SJCRH30 (cell line): ENCODE data around the gene LGALS9C. TPM values are rescaled to one million over a fixed set of nuclear protein-coding genes. Genes with fewer than 3 reads are reported as not detected.
"Not testable (repeated sequence)": the region's sequence is repeated elsewhere in the genome, so short reads cannot be mapped to it uniquely, and the experiment has no call there.

Source experiments
- DNase-seq, 2 experiments: peaks; one replicate each; pipeline ENCODE4 v3.0.0-alpha.2; 2015 to 2020
- H3K27ac ChIP-seq: fragments of 250-450 bp; sonication (Bioruptor Pico); 2 replicates; pipeline ENCODE4 v1.5.1; 2020; ENCODE audit warnings: mild to moderate bottlenecking, moderate library complexity
- H3K27me3 ChIP-seq: fragments of 250-450 bp; sonication (Bioruptor Pico); 2 replicates; pipeline ENCODE4 v1.5.1; 2020; ENCODE audit warnings: mild to moderate bottlenecking, moderate library complexity
- H3K36me3 ChIP-seq: fragments of 250-450 bp; sonication (Bioruptor Pico); 2 replicates; pipeline ENCODE4 v1.5.1; 2020; ENCODE audit warnings: mild to moderate bottlenecking, moderate library complexity
- H3K4me1 ChIP-seq: fragments of 250-450 bp; sonication (Bioruptor Pico); 2 replicates; pipeline ENCODE4 v1.5.1; 2020; ENCODE audit warnings: mild to moderate bottlenecking, moderate library complexity
- H3K4me3 ChIP-seq: fragments of 250-450 bp; sonication (Bioruptor Pico); 2 replicates; pipeline ENCODE4 v1.5.1; 2020; ENCODE audit warnings: mild to moderate bottlenecking, moderate library complexity
- H3K9me3 ChIP-seq: fragments of 250-450 bp; sonication (Bioruptor Pico); replicated peaks from 2 replicates; pipeline ENCODE4 v1.5.1; 2020; ENCODE audit warnings: mild to moderate bottlenecking, moderate library complexity
- total RNA-seq: library from RNA; depleted of rRNA; stranded (reverse); fragments of >200 nt; shearing (Covaris generic); gene quantifications from 2 replicates; pipeline ENCODE4 v1.2.3, GENCODE V29; 2014

LGALS9C gene
- total RNA-seq, 1 experiment from 2014 or later, result not detected

DNA sequence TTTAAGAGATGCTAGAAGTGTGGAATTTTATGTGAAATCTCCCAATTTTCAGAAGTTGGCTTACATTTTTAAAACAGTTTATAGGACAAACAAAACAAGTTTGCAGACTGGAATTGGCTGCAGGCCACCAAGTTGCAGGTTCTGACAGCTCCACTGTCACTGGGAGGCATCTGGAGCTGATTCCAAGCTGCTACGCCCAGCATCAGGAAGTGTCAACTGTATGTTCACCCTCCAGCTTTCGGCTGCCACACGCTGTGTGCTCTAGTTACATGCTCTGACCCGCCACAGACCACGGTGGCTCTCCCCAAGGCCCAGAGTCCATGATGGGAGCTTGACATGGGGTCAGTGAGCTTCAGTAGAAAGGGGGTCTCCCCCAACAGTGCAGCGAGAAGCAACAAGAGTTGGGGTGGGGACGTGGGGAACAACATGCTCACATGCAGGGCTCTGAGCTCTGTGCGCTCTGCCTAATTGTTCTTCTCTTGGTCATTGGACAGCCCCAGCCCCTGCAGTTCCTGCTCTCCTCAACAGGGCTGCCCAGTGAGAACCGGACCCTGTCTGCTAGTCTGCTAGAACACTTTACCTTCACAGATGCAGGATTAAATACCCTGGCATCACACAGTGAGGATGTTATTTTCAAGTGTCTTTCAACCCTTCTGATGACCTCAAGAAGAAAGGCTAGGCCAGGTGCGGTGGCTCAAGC, 8.0 kb upstream of the LGALS9C start:
- H3K4me1 ChIP-seq, H3K4me3 ChIP-seq, H3K36me3 ChIP-seq, H3K9me3 ChIP-seq, H3K27ac ChIP-seq, DNase-seq, H3K27me3 ChIP-seq: not testable (repeated sequence)

DNA sequence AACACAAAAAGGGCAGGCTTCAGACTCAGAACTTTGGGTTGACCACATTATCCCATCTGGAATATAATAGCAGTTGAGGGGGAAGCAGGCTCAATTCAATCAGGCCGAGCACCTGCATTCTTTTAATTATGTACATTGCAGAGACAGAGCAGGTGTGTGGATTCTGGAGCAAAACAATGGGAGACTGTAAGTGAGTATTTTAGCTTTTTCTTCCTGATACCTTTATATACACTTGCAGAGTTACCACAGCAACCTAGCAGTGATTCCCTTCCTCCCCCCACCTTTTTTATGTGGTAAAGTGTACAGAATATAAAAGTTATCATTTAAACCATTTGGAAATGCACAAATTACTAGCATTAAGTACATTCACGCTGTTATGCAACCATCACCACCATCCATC, 6.8 kb upstream of the LGALS9C start:
- not testable (repeated sequence) for H3K27me3 ChIP-seq, H3K36me3 ChIP-seq, H3K4me1 ChIP-seq, H3K4me3 ChIP-seq, H3K9me3 ChIP-seq, DNase-seq, H3K27ac ChIP-seq

DNA sequence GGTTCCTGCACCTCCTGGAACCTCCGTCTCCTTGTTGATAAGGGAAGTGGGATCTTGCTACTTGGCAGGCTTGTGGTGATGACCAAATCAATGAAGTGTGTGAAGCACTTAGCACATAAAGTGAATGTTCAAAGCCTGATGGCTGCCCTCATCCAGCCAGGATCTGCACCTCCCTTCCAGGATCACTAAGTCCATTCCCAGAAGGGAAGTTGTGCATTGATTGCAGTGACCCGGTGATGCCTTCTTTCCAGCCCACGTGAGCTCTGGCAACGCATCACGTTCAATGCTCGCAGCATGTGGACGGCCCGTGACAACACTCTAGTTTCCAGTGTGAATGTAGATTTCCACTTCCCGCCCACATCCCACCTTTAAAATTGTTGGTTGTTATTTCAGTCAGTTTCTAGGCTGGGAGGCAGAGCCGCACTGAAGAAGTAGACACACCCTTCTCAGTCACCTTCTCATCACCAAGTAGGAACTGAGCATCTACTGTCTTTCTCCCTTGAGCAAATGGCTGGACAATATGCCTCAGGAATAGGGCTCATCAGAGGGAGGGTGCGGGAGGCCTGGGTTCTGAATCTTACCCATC, 6.2 kb upstream of the LGALS9C start:
- not testable (repeated sequence) for H3K36me3 ChIP-seq, H3K27me3 ChIP-seq, H3K27ac ChIP-seq, H3K4me3 ChIP-seq, DNase-seq, H3K4me1 ChIP-seq, H3K9me3 ChIP-seq

DNA sequence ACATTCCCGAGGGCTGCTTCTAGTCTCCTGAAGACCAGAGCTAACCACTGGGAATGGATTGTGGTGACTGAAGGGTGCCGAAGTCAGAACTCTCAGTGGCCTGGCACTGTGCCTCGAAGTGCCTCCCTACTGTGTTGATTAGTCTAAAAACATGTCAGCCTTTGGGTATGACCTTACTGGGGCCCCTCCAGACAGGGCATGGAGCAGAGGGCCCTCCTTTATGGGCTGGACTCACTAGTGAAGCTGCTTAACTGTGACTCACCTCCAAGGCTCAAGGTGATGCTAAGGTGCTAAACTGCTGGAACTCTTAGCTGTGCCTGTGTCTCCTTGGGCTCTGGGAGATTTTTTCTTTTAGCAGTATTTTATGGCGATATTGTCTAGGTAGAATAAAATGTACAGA, 2.6 kb upstream of the LGALS9C start:
- H3K4me1 ChIP-seq, DNase-seq, H3K27me3 ChIP-seq, H3K4me3 ChIP-seq, H3K36me3 ChIP-seq, H3K9me3 ChIP-seq, H3K27ac ChIP-seq: not testable (repeated sequence)

DNA sequence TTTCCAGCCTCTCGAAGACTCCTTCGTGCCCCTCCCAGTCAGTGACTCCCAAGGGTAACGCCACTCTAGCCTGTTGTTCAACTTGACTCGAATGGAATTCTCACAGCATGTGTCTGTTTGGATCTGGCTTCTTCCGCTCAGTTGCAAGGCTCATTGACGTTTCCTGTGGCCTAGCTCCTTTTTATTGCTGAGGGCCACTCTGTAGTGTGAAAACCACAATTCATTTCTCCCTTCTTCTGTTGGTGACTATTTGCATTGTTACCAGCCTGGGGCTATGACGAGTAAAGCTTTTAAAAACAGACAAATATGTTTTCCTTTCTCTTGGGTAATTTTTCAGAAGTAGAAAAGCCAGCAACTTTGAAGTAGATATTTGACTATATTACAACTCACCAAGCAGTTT, 1.8 kb upstream of the LGALS9C start:
- DNase-seq, result not testable (repeated sequence)

DNA sequence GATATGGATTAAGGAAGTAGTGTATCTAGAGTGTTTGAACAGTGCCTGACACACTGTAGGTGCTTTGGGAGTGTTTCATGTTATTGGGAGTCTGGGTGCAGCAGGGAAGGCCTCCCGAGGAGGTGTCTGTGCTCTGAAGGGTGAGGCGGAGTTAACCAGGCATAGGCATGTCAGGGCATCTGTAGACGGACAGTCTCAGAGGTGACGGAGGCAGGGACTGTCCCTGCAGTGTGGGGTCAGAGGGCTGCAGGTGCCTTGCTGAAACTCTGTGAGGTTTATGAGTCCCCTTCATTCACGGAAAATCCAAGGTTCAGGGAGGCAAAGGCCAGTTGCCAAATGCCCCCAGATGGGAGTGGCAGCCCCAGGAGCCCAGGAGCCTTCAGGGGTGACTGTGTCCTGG, 778 bp downstream of the LGALS9C start:
- H3K4me3 ChIP-seq, H3K4me1 ChIP-seq, H3K36me3 ChIP-seq, DNase-seq, H3K27me3 ChIP-seq, H3K27ac ChIP-seq, H3K9me3 ChIP-seq: not testable (repeated sequence)

More for the DNA sequence above, 1.8 kb upstream of the LGALS9C start:
- H3K4me1 ChIP-seq, H3K9me3 ChIP-seq, H3K4me3 ChIP-seq, H3K27me3 ChIP-seq, H3K36me3 ChIP-seq, H3K27ac ChIP-seq: not testable (repeated sequence)

DNA sequence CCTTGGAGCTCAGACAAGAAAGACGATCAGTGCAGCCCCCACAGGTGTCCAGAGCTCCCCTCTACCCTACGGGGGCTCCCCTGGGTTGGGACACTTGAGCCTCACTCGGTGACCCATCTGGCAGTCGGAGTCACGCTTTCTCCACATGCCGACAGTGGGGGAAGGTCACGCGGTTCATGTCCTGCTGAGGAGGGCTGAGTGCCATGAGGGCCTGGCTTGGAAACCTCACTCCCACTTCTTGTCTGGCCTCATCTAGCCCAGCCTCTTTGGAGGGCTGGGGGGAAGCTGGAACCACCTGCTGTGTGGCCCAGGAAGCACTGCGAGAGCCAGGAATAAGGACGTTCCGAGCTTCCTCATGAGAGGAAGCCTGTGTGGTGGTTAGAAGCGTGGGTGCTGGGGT, 1.8 kb downstream of the LGALS9C start:
- not testable (repeated sequence) for H3K27ac ChIP-seq, H3K27me3 ChIP-seq, H3K4me3 ChIP-seq, H3K9me3 ChIP-seq, H3K36me3 ChIP-seq, H3K4me1 ChIP-seq, DNase-seq

DNA sequence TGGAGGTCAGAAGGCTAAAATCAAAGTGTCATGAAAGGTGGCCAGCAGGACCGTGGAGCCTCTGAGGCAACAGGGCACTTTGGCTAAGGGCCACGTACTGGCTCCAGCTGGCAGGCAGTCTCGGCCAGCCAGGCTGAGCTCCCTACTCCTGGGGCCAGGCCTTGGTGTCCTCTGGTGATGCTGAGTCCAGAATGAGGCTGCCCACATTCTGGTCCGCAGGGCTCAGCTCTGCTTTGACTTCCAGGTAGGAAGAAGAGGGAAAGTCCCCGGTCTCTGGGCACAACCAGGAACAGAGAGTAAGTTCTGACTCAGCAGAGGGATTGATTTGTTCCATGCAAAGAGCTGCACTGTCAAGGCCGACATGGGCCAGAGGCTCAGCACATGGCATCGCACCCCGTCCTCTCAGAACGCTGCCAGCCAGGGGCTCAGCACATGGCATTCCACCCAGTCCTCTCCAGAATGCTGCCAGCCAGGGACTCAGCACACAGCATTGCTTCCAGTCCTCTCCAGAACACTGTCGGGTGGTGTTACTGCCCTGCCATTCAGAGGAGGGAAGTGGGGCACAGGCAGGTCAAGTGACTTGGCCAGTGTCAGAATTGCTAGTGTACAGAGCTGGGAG, 2.5 kb downstream of the LGALS9C start:
- H3K4me3 ChIP-seq, H3K27me3 ChIP-seq, H3K4me1 ChIP-seq, H3K27ac ChIP-seq, H3K9me3 ChIP-seq, DNase-seq, H3K36me3 ChIP-seq: not testable (repeated sequence)

DNA sequence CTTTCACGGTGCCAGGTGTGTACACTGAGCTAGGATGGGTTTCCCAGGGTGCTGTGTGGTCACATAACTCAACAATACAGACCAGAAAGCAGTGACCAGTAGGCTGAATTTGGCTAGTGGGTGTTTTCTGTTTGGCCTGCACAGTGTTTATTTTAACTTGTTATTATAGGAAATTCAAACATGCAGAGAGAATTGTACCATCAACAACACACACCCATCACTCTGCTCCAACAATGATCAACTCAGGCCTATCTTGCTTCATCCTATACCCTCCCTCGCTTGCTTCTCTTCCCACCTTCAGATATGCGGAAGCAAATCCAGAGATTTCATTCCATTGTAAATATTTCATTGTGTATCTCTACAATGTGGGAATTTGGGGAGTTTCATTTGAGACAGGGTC, 5.2 kb downstream of the LGALS9C start:
- DNase-seq, H3K27me3 ChIP-seq, H3K4me3 ChIP-seq, H3K27ac ChIP-seq, H3K9me3 ChIP-seq, H3K4me1 ChIP-seq, H3K36me3 ChIP-seq: not testable (repeated sequence)

DNA sequence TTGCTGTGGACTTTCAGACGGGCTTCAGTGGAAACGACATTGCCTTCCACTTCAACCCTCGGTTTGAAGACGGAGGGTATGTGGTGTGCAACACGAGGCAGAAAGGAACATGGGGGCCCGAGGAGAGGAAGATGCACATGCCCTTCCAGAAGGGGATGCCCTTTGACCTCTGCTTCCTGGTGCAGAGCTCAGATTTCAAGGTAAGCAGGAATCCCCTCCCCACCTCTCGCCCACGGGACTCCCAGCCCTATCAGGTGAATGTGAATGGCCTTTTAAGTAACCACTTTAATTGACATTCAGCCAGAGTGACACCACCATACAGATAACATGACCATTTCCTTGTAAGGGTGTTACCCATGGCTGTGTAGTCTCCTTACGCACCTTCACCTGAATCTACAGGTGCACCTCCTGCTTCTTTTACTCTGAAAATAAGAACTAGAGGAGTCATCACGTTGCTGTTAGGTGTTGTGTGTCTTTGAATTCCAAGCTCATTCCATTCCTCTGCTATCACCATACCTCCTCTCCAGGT, 9.4 kb downstream of the LGALS9C start:
- not testable (repeated sequence) for H3K27me3 ChIP-seq, H3K27ac ChIP-seq, H3K36me3 ChIP-seq, H3K4me3 ChIP-seq, DNase-seq, H3K4me1 ChIP-seq, H3K9me3 ChIP-seq

DNA sequence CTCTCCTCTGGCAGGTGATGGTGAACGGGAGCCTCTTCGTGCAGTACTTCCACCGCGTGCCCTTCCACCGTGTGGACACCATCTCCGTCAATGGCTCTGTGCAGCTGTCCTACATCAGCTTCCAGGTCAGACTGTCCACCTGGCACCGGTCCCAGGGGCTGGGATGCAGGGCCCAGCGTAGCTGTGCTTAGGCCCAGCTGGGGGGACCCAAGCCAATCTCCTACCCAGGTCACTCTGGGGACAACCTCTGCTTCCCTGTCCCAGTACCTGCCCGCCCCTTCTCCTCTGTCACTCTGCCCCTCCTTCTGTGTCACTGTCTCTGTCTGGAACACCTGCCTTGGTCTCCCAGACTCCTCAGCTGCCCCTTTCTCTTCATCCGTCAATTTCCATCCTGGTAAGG, 11.0 kb downstream of the LGALS9C start:
- H3K9me3 ChIP-seq, H3K27ac ChIP-seq, H3K27me3 ChIP-seq, H3K4me3 ChIP-seq, H3K36me3 ChIP-seq, DNase-seq, H3K4me1 ChIP-seq: not testable (repeated sequence)

DNA sequence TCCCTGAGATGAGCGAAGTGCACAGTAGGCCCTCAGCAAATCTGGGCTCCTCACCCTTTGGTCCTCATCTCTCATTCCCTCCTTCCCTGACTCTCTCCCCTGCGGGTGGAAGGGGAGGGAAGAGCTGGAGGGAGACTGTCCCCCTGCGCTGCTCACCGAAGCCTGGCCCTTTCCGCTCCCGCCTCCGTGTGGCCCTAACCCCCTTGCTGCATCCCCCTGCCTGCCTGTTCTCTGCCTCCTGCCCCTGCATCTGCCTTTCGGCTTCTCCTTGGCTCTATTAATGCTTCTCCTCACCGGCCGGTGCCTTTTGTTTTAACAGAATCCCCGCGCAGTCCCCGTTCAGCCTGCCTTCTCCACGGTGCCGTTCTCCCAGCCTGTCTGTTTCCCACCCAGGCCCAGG, 12.0 kb downstream of the LGALS9C start:
- H3K27ac ChIP-seq, H3K36me3 ChIP-seq, H3K27me3 ChIP-seq, H3K9me3 ChIP-seq, H3K4me3 ChIP-seq, DNase-seq, H3K4me1 ChIP-seq: not testable (repeated sequence)

DNA sequence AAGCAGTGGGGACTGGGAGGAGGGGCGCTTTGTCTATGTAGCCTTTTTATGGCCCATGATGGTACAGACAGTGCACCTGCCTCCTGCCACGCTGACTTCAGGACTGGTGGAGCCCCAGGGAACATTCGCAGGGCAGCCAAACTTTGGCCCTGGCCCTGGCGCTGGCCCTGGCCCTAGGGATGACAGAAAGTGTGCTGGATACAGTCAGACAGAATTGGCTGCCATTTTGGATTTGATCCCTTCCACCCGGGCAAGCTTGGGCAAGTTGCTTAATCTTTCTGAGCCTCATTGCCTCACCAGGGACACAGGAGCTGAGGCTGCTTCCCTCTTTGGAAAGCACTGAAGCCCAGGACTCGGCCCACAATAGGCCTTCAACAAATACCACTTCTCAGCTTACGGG, 13.4 kb downstream of the LGALS9C start:
- not testable (repeated sequence) for H3K9me3 ChIP-seq, DNase-seq, H3K27me3 ChIP-seq, H3K4me3 ChIP-seq, H3K4me1 ChIP-seq, H3K27ac ChIP-seq, H3K36me3 ChIP-seq

DNA sequence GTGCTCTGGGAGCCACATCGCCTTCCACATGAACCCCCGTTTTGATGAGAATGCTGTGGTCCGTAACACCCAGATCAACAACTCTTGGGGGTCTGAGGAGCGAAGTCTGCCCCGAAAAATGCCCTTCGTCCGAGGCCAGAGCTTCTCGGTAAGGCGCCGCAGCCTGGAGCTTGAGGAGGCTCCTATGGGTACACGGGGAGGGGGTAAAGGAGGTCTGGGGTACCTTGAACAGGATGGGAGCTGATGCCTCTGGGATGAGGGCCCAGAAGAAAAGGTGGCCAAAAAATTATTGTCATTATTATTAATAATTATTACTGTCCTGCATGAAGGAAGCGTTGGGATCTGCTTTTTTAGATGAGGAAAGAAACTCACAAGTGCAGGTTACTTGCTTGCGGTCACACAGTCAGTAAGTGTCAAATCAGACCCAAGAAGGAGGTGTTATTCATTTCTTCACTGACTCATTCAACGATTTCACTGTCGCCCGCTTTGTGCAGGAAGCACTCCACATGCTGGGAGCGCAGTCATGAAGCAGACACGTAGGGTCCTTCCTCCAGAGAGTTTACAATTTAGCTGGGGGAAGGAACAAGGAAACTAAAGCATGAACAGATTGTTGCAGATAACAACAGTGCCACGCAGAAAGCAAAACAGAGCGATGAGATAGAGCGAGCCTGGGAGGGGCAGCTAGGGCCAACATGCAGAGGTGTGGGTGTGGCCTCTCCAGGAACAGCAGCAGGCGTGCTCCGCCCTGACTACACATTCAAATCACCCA, 16.3 kb downstream of the LGALS9C start:
- not testable (repeated sequence) for H3K36me3 ChIP-seq, DNase-seq, H3K27ac ChIP-seq, H3K4me3 ChIP-seq, H3K4me1 ChIP-seq, H3K27me3 ChIP-seq, H3K9me3 ChIP-seq

DNA sequence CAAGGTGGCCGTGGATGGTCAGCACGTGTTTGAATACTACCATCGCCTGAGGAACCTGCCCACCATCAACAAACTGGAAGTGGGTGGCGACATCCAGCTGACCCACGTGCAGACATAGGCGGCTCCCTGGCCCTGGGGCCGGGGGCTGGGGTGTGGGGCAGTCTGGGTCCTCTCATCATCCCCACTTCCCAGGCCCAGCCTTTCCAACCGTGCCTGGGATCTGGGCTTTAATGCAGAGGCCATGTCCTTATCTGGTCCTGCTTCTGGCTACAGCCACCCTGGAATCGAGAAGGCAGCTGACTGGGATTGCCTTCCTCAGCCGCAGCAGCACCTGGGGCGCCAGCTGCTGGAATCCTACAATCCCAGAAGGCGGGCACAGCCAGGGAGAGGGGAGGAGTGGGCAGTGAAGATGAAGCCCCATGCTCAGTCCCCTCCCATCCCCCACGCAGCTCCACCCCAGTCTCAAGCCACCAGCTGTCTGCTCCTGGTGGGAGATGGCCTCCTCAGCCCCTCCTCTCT, 17.7 kb downstream of the LGALS9C start:
- H3K4me1 ChIP-seq, H3K36me3 ChIP-seq, H3K27me3 ChIP-seq, H3K9me3 ChIP-seq, H3K4me3 ChIP-seq, H3K27ac ChIP-seq: not testable (repeated sequence)
- DNase-seq, result peak; percentile 69 to 70
